Activated CD4-positive, alpha-beta memory T cell treated with anti-CD3 and anti-CD28 coated beads for 36 hours (primary cell): Measurements from ENCODE around the gene AJUBA. TPM values are rescaled to one million over a fixed set of nuclear protein-coding genes. Genes with fewer than 3 reads are reported as not detected.

Experiments
- CTCF ChIA-PET: fragments of 350-600 bp; sonication (Branson Sonifier 250); formaldehyde crosslinking; loops from one replicate; lab custom pipeline; 2021; ENCODE audit warnings: antibody characterized with exemption, inconsistent platforms; lab: Charles Lee
- POLR2A ChIA-PET: fragments of 350-600 bp; sonication (Branson Sonifier 250); formaldehyde crosslinking; loops from one replicate; lab custom pipeline; 2021; ENCODE audit warnings: antibody characterized with exemption; lab: Charles Lee
- DNase-seq: peaks from one replicate; pipeline ENCODE4 v3.0.0-alpha.2; 2020
- H3K27ac Mint-ChIP-seq: one replicate; pipeline ENCODE4 v1.8.0; 2021; ENCODE audit warnings: mixed read lengths
- H3K27me3 Mint-ChIP-seq: one replicate; pipeline ENCODE4 v1.8.0; 2021; ENCODE audit warnings: mixed read lengths
- H3K36me3 Mint-ChIP-seq: one replicate; pipeline ENCODE4 v1.8.0; 2021; ENCODE audit warnings: mixed read lengths
- H3K4me1 Mint-ChIP-seq: one replicate; pipeline ENCODE4 v1.8.0; 2021; ENCODE audit warnings: low read depth, mixed read lengths
- H3K4me3 Mint-ChIP-seq: one replicate; pipeline ENCODE4 v1.8.0; 2021; ENCODE audit warnings: mild to moderate bottlenecking, mixed read lengths
- H3K9me3 Mint-ChIP-seq: one replicate; pipeline ENCODE4 v1.8.0; 2021; ENCODE audit warnings: mixed read lengths
- intact Hi-C: fragments of 100-400 bp; cut with micrococcal nuclease; formaldehyde crosslinking; loops from one replicate; pipeline ENCODE4 v1.15.1; 2023
- total RNA-seq, 2 experiments: library from RNA; stranded (reverse); gene quantifications; one replicate each; pipeline ENCODE4 v1.2.3, GENCODE V29; 2021

AJUBA gene
- total RNA-seq = 1 to 10 TPM; 1.5 to 1.7 TPM

DNA sequence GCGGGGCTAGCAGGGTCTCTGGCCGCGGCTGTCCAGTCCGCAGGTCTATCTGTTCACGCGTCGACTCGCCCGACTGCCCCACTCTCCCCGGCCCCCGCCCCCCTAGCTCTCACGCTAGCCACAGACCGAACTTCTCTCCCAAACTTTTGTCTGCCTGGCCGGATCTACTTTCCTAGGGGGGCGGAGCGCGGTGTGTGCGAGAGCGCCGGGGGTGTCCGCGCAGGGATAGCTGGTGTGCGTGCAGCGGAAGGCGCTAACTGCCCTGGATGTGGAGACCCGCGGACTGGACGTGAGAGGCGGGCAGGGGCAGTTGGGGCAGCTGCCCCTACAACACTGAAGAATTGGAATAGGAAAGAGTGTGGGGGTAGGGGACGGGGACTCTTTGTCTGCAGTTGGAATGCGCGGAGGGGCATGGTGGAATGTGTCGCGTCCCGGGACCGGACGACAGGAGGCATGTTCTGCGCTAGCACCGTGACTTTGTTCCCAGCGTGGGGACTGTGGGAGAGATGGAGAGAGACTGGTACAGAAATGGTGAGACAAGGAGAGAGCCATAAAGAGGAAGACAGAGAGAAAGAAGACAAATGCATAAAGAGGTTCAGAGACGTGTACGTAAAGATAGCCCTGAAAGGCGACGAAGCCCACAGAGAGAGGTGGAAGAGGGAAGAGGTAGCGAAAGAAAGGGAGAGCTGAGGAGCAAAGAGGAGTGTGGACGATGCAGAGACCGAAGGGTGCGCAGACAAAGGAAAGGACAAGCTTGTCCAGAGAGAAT, at the start of gene AJUBA:
AJUBA (minus strand) TSS at position 75 of the 769 bp plus-strand sequence. CDS start 285 bp downstream, outside the sequence.
- H3K9me3 Mint-ChIP-seq = no peaks in the 10 kb centered on the region
- intact Hi-C loops = loop anchor here (1.0 to 10.0 kb wide), 8 partner anchors 9 to 425 kb away; partner anchors contain the start of genes HAUS4, LRP10, PRMT5 and SLC7A8
- ChIA-PET POLR2A (interaction anchor here (0.7 to 1.7 kb wide), 6 partner anchors 24 to 80 kb away, joined by 3 to 4 read pairs (median 3); no protein-coding TSS in a partner anchor), CTCF (interaction anchor here (0.6 to 18.3 kb wide), 34 partner anchors 8 to 445 kb away, joined by 3 to 839 read pairs (median 4); partner anchors contain the start of genes CDH24, HAUS4, PRMT5 and PSMB5)
- no peak within 1 kb of the TSS for H3K27ac Mint-ChIP-seq
- no peaks in the 10 kb centered on the region for H3K27me3 Mint-ChIP-seq
- peak; percentile 82 for DNase-seq
- no peak within 1 kb of the TSS for H3K4me3 Mint-ChIP-seq
- H3K36me3 Mint-ChIP-seq = no peaks in the 10 kb centered on the region
- H3K4me1 Mint-ChIP-seq = peaks cover 6% of the 10 kb centered on the region

GRCh38 chr14:23030936-23031335, 48.6 kb upstream of the AJUBA start:
- POLR2A ChIA-PET = no interaction called here
- no peak for DNase-seq
- Mint-ChIP-seq H3K27me3 (no peaks in the 10 kb centered on the region), H3K36me3 (peaks cover 49% of the 10 kb centered on the region), H3K4me1 (peaks cover 47% of the 10 kb centered on the region), H3K9me3 (no peaks in the 10 kb centered on the region), H3K27ac (no peak overlapping the region), H3K4me3 (no peak overlapping the region)
- intact Hi-C loops = no loop called here
- CTCF ChIA-PET = interaction anchor here (1.1 to 1.2 kb wide), 2 partner anchors 45 to 46 kb away, joined by 6 to 9 read pairs; no protein-coding TSS in a partner anchor

GRCh38 chr14:23028799-23029198, 46.4 kb upstream of the AJUBA start:
- Mint-ChIP-seq H3K27ac (peak overlapping the region; percentile 85), H3K36me3 (peaks cover 57% of the 10 kb centered on the region), H3K9me3 (no peaks in the 10 kb centered on the region), H3K27me3 (no peaks in the 10 kb centered on the region), H3K4me1 (peaks cover 54% of the 10 kb centered on the region), H3K4me3 (no peak overlapping the region)
- intact Hi-C loops = loop anchor here (1.0 kb wide), 1 partner anchor 21 kb away; no protein-coding TSS in a partner anchor
- ChIA-PET CTCF (interaction anchor here (0.6 to 2.6 kb wide), 7 partner anchors 23 to 1261 kb away, joined by 3 to 11 read pairs (median 7); partner anchors contain the start of gene CDH24), POLR2A (interaction anchor here (1.1 to 1.8 kb wide), 2 partner anchors 22 to 42 kb away, joined by 3 to 6 read pairs; no protein-coding TSS in a partner anchor)
- DNase-seq = peak; percentile 65

DNA sequence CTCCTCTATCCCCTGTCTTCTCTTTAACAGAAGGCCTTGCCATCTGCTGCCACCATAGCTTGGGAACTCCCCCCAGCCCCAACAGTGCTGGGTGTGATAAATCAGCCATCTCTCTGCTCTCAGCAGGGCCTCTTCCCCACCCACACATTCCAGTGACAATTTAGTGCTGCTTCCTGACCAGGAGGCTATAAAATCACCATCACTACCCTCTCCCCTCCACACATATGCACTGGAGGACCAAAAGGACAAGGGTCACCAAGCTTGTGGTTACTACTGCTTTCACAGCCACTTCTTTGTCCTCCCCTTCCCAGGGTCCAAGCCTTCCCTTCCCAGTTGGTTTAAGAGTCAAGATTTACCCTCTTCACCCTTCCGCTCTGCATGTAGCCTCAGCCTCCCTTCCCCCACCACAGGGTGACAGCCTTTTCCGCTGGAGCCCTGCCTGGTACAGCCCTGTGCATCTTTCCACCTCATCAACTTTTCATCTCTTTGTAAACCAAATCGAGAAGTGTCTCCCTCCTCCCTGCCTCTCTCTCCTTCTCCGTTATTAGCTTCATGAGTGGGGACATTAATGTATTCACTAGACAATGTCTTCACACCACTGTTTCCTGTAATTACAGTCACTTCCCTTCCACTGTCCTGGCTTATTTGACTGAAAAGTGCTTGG, 42.9 kb upstream of the AJUBA start:
- Mint-ChIP-seq H3K27me3 (no peaks in the 10 kb centered on the region), H3K4me3 (peak overlapping the region; percentile 9), H3K4me1 (peaks cover 47% of the 10 kb centered on the region), H3K27ac (peak overlapping the region; percentile 81), H3K36me3 (peaks cover 54% of the 10 kb centered on the region), H3K9me3 (no peaks in the 10 kb centered on the region)
- intact Hi-C loops = loop anchor here (2.0 kb wide), 1 partner anchor 14 kb away; the partner anchor contains the start of gene C14orf93
- peak; percentile 53 for DNase-seq
- POLR2A ChIA-PET = interaction anchor here (1.0 to 1.4 kb wide), 2 partner anchors 14 to 18 kb away, joined by 3 to 6 read pairs; no protein-coding TSS in a partner anchor
- CTCF ChIA-PET = interaction anchor here (1.3 to 2.9 kb wide), 7 partner anchors 18 to 52 kb away, joined by 5 to 15 read pairs (median 7); partner anchors contain the start of genes AJUBA and CDH24

- Mint-ChIP-seq H3K36me3 (peaks cover 54% of the 10 kb centered on the region), H3K4me3 (no peak overlapping the region)
- intact Hi-C loops = loop anchor here (2.0 kb wide), 1 partner anchor 14 kb away; the partner anchor contains the start of gene C14orf93
Observed at GRCh38 chr14:23024612-23025075, 42.3 kb upstream of the AJUBA start.

GRCh38 chr14:23023795-23024152, 41.4 kb upstream of the AJUBA start:
- intact Hi-C loops = loop anchor here (2.0 kb wide), 1 partner anchor 13 kb away; the partner anchor contains the start of gene C14orf93
- peaks cover 46% of the 10 kb centered on the region for H3K36me3 Mint-ChIP-seq

More at GRCh38 chr14:23024612-23025075, 42.3 kb upstream of the AJUBA start:
- ChIA-PET POLR2A (interaction anchor here (0.9 to 1.4 kb wide), 3 partner anchors 9 to 18 kb away, joined by 3 to 6 read pairs (median 6); no protein-coding TSS in a partner anchor), CTCF (interaction anchor here (0.9 to 2.9 kb wide), 8 partner anchors 11 to 51 kb away, joined by 5 to 15 read pairs (median 7); partner anchors contain the start of genes AJUBA and CDH24)
- no peak for DNase-seq
- peaks cover 47% of the 10 kb centered on the region for H3K4me1 Mint-ChIP-seq
- peak overlapping the region; percentile 81 for H3K27ac Mint-ChIP-seq
- H3K27me3 Mint-ChIP-seq = no peaks in the 10 kb centered on the region
- H3K9me3 Mint-ChIP-seq = no peaks in the 10 kb centered on the region

DNA sequence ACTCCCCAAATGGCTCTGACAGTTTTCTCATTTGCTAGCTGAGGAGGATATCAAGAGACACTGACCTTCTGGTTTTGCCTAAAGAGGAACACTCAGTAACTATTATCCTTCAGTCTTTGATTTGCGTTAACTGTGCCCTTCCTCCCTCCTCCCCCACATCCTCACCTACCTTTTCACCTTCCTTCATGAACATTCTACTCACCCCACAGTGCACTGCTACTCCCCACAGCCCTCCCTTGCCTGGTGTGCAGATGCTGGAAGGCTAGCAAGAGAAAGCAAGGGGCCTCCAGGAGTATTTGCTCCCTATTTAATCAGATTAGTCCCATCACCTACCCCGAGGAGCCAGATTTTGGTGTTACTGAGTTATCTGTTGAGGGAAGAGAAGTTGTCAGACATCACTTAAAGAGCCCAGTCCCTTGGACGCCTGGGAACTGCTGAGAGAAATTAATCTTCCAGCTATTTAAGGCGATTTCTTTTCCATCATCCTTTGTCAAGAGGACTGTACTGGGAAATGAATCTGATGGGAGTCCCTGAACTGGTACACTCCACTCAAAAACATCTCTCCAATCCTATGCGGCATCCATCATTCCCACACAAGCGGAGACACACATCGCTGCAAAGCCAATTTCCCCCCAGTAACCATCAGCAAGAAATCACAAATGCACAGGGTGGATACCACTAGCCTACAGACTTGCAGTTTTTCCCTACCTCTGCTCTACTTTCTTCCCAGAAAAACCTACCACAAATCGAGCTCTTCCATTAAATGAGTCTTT, 40.9 kb upstream of the AJUBA start:
- no peak overlapping the region for H3K4me3 Mint-ChIP-seq
- H3K9me3 Mint-ChIP-seq = no peaks in the 10 kb centered on the region
- no peaks in the 10 kb centered on the region for H3K27me3 Mint-ChIP-seq
- intact Hi-C loops = no loop called here
- peaks cover 35% of the 10 kb centered on the region for H3K4me1 Mint-ChIP-seq
- no peak overlapping the region for H3K27ac Mint-ChIP-seq
- POLR2A ChIA-PET = interaction anchor here (0.6 to 0.9 kb wide), 2 partner anchors 10 to 62 kb away, joined by 3 to 6 read pairs; no protein-coding TSS in a partner anchor
- no peak for DNase-seq
- CTCF ChIA-PET = interaction anchor here (0.7 to 2.9 kb wide), 8 partner anchors 10 to 45 kb away, joined by 3 to 15 read pairs (median 6); partner anchors contain the start of genes AJUBA and CDH24
- peaks cover 43% of the 10 kb centered on the region for H3K36me3 Mint-ChIP-seq

More at GRCh38 chr14:23023795-23024152, 41.4 kb upstream of the AJUBA start:
- Mint-ChIP-seq H3K4me1 (peaks cover 38% of the 10 kb centered on the region), H3K27ac (no peak overlapping the region), H3K27me3 (no peaks in the 10 kb centered on the region), H3K4me3 (no peak overlapping the region), H3K9me3 (no peaks in the 10 kb centered on the region)
- ChIA-PET POLR2A (interaction anchor here (0.6 to 0.9 kb wide), 2 partner anchors 10 to 61 kb away, joined by 3 to 6 read pairs; no protein-coding TSS in a partner anchor), CTCF (interaction anchor here (0.7 to 2.9 kb wide), 8 partner anchors 11 to 45 kb away, joined by 3 to 15 read pairs (median 7); partner anchors contain the start of genes AJUBA and CDH24)
- DNase-seq = no peak

- H3K4me1 Mint-ChIP-seq = peaks cover 32% of the 10 kb centered on the region
- no peak overlapping the region for H3K27ac Mint-ChIP-seq
- H3K36me3 Mint-ChIP-seq = peaks cover 36% of the 10 kb centered on the region
- H3K4me3 Mint-ChIP-seq = no peak overlapping the region
- intact Hi-C loops = no loop called here
- H3K9me3 Mint-ChIP-seq = no peaks in the 10 kb centered on the region
- ChIA-PET POLR2A (interaction anchor here (0.5 to 0.9 kb wide), 2 partner anchors 15 to 1346 kb away, joined by 3 to 7 read pairs; partner anchors contain the start of gene NFATC4), CTCF (interaction anchor here (0.6 to 2.1 kb wide), 7 partner anchors 11 to 76 kb away, joined by 3 to 7 read pairs (median 4); partner anchors contain the start of gene AJUBA)
- DNase-seq = no peak
- H3K27me3 Mint-ChIP-seq = no peaks in the 10 kb centered on the region
Observed at GRCh38 chr14:23021889-23022442, 39.6 kb upstream of the AJUBA start.

- Mint-ChIP-seq H3K27me3 (no peaks in the 10 kb centered on the region), H3K4me3 (no peak overlapping the region), H3K36me3 (peaks cover 35% of the 10 kb centered on the region), H3K27ac (no peak overlapping the region), H3K9me3 (no peaks in the 10 kb centered on the region), H3K4me1 (peaks cover 32% of the 10 kb centered on the region)
- no peak for DNase-seq
- CTCF ChIA-PET = interaction anchor here (0.6 to 2.1 kb wide), 6 partner anchors 10 to 47 kb away, joined by 3 to 7 read pairs (median 4); no protein-coding TSS in a partner anchor
- POLR2A ChIA-PET = interaction anchor here (1.2 kb wide), 1 partner anchor 9 kb away, joined by 3 read pairs; no protein-coding TSS in a partner anchor
- intact Hi-C loops = no loop called here
Observed at GRCh38 chr14:23021434-23021833, 39.1 kb upstream of the AJUBA start.
